Cardiac fibroblast (primary cell): ENCODE measurements around the gene ECPAS.
A peak's percentile ranks its signal among the peaks of the same experiment; 100 is the strongest.

Experiments used
- DNase-seq, 2 donors: peaks; one replicate each; pipeline versions ENCODE4 v3.0.0 to v3.0.0-alpha.2; 2010; ENCODE audit warnings: low read depth in 2 of 2
- H3K4me3 ChIP-seq, 2 donors: replicated peaks in 1 of 2; 1 replicate in 1 of 2; 2 replicates in 1 of 2; pipeline ENCODE4 v1.5.1; 2011; ENCODE audit warnings: low read depth in 2 of 2, low read length in 2 of 2, mild to moderate bottlenecking in 2 of 2, moderate library complexity in 1 of 2
- TF ChIP-seq, protein P1 (sequence below): IDR thresholded peaks from one replicate; pipeline ENCODE4 v1.5.1; 2011; ENCODE audit warnings: low read depth, mild to moderate bottlenecking, low read length, inconsistent platforms

The ECPAS gene

GRCh38 chr9:111483858-111484571 is at the start of gene ECPAS:
Gene ECPAS, minus strand, starts transcription at chr9:111484383. Its CDS starts 11,465 bp downstream, at chr9:111472918.
- TF ChIP-seq, protein P1, sequence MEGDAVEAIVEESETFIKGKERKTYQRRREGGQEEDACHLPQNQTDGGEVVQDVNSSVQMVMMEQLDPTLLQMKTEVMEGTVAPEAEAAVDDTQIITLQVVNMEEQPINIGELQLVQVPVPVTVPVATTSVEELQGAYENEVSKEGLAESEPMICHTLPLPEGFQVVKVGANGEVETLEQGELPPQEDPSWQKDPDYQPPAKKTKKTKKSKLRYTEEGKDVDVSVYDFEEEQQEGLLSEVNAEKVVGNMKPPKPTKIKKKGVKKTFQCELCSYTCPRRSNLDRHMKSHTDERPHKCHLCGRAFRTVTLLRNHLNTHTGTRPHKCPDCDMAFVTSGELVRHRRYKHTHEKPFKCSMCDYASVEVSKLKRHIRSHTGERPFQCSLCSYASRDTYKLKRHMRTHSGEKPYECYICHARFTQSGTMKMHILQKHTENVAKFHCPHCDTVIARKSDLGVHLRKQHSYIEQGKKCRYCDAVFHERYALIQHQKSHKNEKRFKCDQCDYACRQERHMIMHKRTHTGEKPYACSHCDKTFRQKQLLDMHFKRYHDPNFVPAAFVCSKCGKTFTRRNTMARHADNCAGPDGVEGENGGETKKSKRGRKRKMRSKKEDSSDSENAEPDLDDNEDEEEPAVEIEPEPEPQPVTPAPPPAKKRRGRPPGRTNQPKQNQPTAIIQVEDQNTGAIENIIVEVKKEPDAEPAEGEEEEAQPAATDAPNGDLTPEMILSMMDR = no peak
- peak within 1 kb of the TSS; percentile 87 to 90 for H3K4me3 ChIP-seq
- peak; percentile 81 to 86 for DNase-seq

DNA sequence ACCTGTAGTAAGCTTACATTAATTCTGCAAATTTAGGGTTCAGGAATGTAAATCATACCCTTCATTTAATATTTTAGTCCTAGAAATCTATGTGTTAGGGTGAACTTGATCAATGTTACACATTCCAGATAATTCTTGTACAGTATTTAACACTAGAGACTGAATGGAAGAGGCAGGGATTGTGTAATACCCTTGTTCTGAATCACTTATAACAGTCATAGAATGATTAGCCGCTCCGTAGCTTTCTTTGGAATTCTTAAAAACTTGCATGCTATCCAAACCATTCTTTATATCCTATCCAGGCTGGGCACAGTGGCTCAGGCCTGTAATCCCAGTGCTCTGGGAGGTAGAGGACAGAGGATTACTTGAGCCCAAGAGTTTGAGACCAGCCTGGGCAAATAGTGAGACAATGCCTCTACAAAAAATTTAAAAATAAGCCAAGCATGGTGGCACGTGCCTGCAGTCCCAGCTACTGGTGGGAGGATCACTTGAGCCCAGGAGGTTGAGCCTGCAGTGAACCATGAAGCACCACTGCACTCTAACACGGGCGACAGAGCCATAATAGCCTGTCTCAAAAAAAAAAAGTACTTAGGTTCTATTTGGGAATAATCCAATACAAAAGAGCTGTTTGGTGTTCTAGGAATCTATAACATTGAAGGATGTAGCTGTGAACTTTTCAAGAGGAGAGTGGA is 49.1 kb upstream of the ECPAS start:
- peak; percentile 26 to 36 for DNase-seq
- TF ChIP-seq, protein P1 = no peak
- no peak overlapping the region for H3K4me3 ChIP-seq

DNA sequence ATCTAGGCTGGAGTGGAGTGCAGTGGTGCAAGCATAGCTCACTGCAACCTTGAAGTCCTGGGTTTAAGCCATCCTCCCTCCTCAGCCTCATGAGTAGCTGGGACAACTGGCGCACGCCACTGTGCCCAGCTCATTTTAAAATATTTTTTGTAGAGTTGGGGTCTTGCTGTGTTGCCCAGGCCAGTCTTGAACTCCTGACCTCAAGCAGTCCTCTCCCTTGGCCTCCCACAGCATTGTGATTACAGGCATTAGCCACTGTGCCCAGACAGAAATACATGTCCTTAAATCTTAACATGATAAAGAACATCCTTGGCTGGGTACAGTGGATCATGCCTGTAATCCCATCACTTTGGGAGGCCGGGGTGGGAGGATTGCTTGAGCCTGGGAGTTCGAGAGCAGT is 47.5 kb upstream of the ECPAS start:
- TF ChIP-seq, protein P1 = no peak
- no peak overlapping the region for H3K4me3 ChIP-seq
- DNase-seq = no peak

- H3K4me3 ChIP-seq = no peak overlapping the region
- no peak for DNase-seq
- TF ChIP-seq, protein P1 = no peak
Measured at GRCh38 chr9:111529787-111530186, 45.6 kb upstream of the ECPAS start.

DNA sequence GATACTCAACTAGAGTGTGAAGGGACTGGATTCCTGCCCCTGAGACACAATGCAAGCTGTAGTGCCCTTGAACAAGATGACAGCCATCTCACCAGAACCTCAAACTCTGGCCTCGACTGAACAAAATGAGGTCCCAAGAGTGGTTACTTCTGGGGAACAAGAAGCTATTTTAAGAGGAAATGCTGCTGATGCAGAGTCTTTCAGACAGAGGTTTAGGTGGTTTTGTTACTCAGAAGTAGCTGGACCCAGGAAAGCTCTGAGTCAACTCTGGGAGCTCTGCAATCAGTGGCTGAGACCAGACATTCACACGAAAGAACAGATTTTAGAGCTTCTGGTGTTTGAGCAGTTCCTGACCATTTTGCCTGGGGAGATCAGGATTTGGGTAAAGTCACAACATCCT is 43.2 kb upstream of the ECPAS start:
- H3K4me3 ChIP-seq = no peak overlapping the region
- peak in 1 of 2 donors; percentile 8 for DNase-seq
- TF ChIP-seq, protein P1 = no peak

GRCh38 chr9:111525056-111525977 is 41.1 kb upstream of the ECPAS start, which contains the start of gene ZNF483:
Gene ZNF483, plus strand, starts transcription at chr9:111525179. Its CDS starts 2,217 bp downstream, at chr9:111527396.
- DNase-seq = peak; percentile 73 to 83
- H3K4me3 ChIP-seq = peak within 1 kb of the TSS; percentile 71 to 86
- TF ChIP-seq, protein P1 = no peak
